Activated CD4-positive, alpha-beta memory T cell treated with anti-CD3 and anti-CD28 coated beads, Interleukin-2, amount 10 ng/mL, durations not matched to agents 7 days and 5 days (primary cell): ENCODE measurements around the gene SPRTN. TPM values are rescaled to one million over a fixed set of nuclear protein-coding genes. Genes with fewer than 3 reads are reported as not detected.

Experiments used
- CTCF ChIA-PET: fragments of 350-600 bp; sonication (Branson Sonifier 250); formaldehyde crosslinking; loops from one replicate; lab custom pipeline; 2021; ENCODE audit warnings: antibody characterized with exemption, inconsistent platforms; lab: Charles Lee
- POLR2A ChIA-PET: fragments of 350-600 bp; sonication (Branson Sonifier 250); formaldehyde crosslinking; loops from one replicate; lab custom pipeline; 2021; ENCODE audit warnings: antibody characterized with exemption; lab: Charles Lee
- DNase-seq: peaks from one replicate; pipeline ENCODE4 v3.0.0-alpha.2; 2020
- H3K27ac Mint-ChIP-seq: one replicate; pipeline ENCODE4 v1.8.0; 2021; ENCODE audit warnings: mild to moderate bottlenecking, mixed read lengths
- H3K27me3 Mint-ChIP-seq: one replicate; pipeline ENCODE4 v1.8.0; 2021; ENCODE audit warnings: mixed read lengths
- H3K36me3 Mint-ChIP-seq: one replicate; pipeline ENCODE4 v1.8.0; 2021; ENCODE audit warnings: low read depth, mixed read lengths
- H3K4me1 Mint-ChIP-seq: one replicate; pipeline ENCODE4 v1.8.0; 2021; ENCODE audit warnings: mixed read lengths
- H3K4me3 Mint-ChIP-seq: one replicate; pipeline ENCODE4 v1.8.0; 2021; ENCODE audit warnings: mild to moderate bottlenecking, mixed read lengths
- H3K9me3 Mint-ChIP-seq: one replicate; pipeline ENCODE4 v1.8.0; 2021; ENCODE audit warnings: mixed read lengths
- total RNA-seq, 2 experiments: library from RNA; stranded (reverse); gene quantifications; one replicate each; pipeline ENCODE4 v1.2.3, GENCODE V29; 2021

SPRTN gene
- total RNA-seq, 2 experiments from 2014 or later = 14.8 to 15.6 TPM

GRCh38 chr1:231322880-231323530, 15.1 kb upstream of the SPRTN start:
- Mint-ChIP-seq H3K4me3 (no peak overlapping the region), H3K4me1 (no peaks in the 10 kb centered on the region), H3K9me3 (no peaks in the 10 kb centered on the region), H3K36me3 (no peaks in the 10 kb centered on the region), H3K27ac (no peak overlapping the region), H3K27me3 (no peaks in the 10 kb centered on the region)
- no peak for DNase-seq
- POLR2A ChIA-PET = no interaction called here
- CTCF ChIA-PET = no interaction called here

DNA sequence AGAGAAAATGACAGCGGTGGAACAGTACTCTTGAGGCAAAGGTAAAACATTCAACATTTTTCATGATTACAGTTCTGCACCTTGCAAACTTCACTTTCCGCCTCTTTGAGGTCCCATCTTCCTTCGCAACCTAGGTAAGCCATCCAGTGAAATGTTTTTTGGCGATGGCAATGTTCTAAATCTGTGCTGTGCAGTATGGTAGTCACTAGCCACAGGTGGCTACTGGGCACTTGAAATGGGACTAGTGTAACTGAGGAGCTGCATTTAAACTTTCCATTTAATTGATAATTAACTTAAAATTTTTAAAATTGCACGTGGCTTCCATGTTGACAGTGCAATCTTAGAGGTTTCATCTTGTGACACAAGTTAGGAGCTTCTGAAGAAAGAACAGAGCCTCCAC, 13.4 kb upstream of the SPRTN start:
- H3K27ac Mint-ChIP-seq = no peak overlapping the region
- no peak for DNase-seq
- ChIA-PET POLR2A (no interaction called here), CTCF (interaction anchor here (0.7 to 1.2 kb wide), 2 partner anchors 8 to 9 kb away, joined by 3 to 4 read pairs; no protein-coding TSS in a partner anchor)
- no peak overlapping the region for H3K4me3 Mint-ChIP-seq
- no peaks in the 10 kb centered on the region for H3K36me3 Mint-ChIP-seq
- peaks cover 2% of the 10 kb centered on the region for H3K4me1 Mint-ChIP-seq
- no peaks in the 10 kb centered on the region for H3K9me3 Mint-ChIP-seq
- H3K27me3 Mint-ChIP-seq = no peaks in the 10 kb centered on the region

DNA sequence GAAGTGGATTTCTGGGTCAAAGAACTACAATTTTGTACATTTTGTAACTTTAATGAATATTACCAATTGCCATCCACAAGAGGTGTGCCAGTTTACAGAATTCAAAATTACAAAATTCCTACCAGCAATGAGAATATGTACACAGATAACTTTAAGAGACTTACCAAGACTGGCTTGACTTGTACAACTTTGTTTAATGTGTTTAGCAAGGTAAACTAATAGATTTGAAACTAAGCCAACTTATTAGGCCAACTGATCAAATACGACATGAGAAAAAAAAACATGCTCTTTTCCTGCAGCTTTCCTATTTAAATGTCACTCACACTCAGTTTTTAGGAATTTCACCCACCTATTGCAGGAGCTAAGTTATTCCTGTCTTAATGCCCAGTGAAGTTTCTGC, 11.8 kb upstream of the SPRTN start:
- no peak overlapping the region for H3K4me3 Mint-ChIP-seq
- peaks cover 3% of the 10 kb centered on the region for H3K4me1 Mint-ChIP-seq
- H3K27me3 Mint-ChIP-seq = no peaks in the 10 kb centered on the region
- H3K36me3 Mint-ChIP-seq = peaks cover 4% of the 10 kb centered on the region
- DNase-seq = no peak
- H3K27ac Mint-ChIP-seq = no peak overlapping the region
- ChIA-PET CTCF (no interaction called here), POLR2A (no interaction called here)
- no peaks in the 10 kb centered on the region for H3K9me3 Mint-ChIP-seq

GRCh38 chr1:231327617-231328016, 10.5 kb upstream of the SPRTN start:
- no peaks in the 10 kb centered on the region for H3K27me3 Mint-ChIP-seq
- no peak overlapping the region for H3K27ac Mint-ChIP-seq
- ChIA-PET POLR2A (no interaction called here), CTCF (no interaction called here)
- H3K36me3 Mint-ChIP-seq = peaks cover 16% of the 10 kb centered on the region
- no peak for DNase-seq
- H3K4me3 Mint-ChIP-seq = no peak overlapping the region
- H3K9me3 Mint-ChIP-seq = no peaks in the 10 kb centered on the region
- H3K4me1 Mint-ChIP-seq = peaks cover 10% of the 10 kb centered on the region

- Mint-ChIP-seq H3K27me3 (no peaks in the 10 kb centered on the region), H3K9me3 (no peaks in the 10 kb centered on the region), H3K4me1 (peaks cover 26% of the 10 kb centered on the region), H3K36me3 (peaks cover 26% of the 10 kb centered on the region), H3K27ac (no peak overlapping the region), H3K4me3 (no peak overlapping the region)
- no peak for DNase-seq
- ChIA-PET POLR2A (interaction anchor here (0.8 kb wide), 1 partner anchor 9 kb away, joined by 3 read pairs; the partner anchor contains the start of gene SPRTN), CTCF (no interaction called here)
These were observed 8.6 kb upstream of the SPRTN start for GRCh38 chr1:231329483-231329882.

DNA sequence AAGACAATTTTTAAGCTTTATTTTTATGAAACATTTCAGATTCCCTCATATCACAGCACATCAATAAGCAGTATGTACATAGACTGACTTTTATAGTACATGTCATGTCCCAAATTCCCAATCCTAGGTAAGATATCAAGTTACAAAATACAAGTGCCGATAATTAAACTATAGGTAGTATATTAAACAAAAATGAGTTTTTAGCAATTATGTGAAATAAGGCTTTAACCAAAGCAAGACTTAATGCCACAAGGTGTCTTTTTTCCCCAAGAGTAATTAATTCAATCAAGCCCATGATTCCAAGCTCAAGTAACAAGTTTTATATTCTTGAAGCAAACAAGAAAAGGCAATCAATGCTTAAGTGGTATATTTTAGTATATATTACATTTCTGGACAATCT, 5.3 kb upstream of the SPRTN start:
- no peak overlapping the region for H3K27ac Mint-ChIP-seq
- DNase-seq = no peak
- ChIA-PET POLR2A (no interaction called here), CTCF (interaction anchor here (0.7 kb wide), 1 partner anchor 34 kb away, joined by 3 read pairs; no protein-coding TSS in a partner anchor)
- no peak overlapping the region for H3K4me3 Mint-ChIP-seq
- H3K9me3 Mint-ChIP-seq = no peaks in the 10 kb centered on the region
- H3K27me3 Mint-ChIP-seq = peaks cover 1% of the 10 kb centered on the region
- peaks cover 52% of the 10 kb centered on the region for H3K4me1 Mint-ChIP-seq
- H3K36me3 Mint-ChIP-seq = peaks cover 50% of the 10 kb centered on the region

- peak overlapping the region; percentile 52 for H3K4me3 Mint-ChIP-seq
- H3K27me3 Mint-ChIP-seq = peaks cover 2% of the 10 kb centered on the region
- no peak overlapping the region for H3K27ac Mint-ChIP-seq
- peaks cover 57% of the 10 kb centered on the region for H3K36me3 Mint-ChIP-seq
- CTCF ChIA-PET = interaction anchor here (0.8 to 1.5 kb wide), 5 partner anchors 14 to 94 kb away, joined by 3 to 5 read pairs (median 3); no protein-coding TSS in a partner anchor
- POLR2A ChIA-PET = interaction anchor here (0.9 to 1.0 kb wide), 2 partner anchors 92 to 195 kb away, joined by 3 to 4 read pairs; no protein-coding TSS in a partner anchor
- H3K9me3 Mint-ChIP-seq = no peaks in the 10 kb centered on the region
- peaks cover 54% of the 10 kb centered on the region for H3K4me1 Mint-ChIP-seq
- DNase-seq = no peak
These were observed 3.9 kb upstream of the SPRTN start for GRCh38 chr1:231334079-231334666.

DNA sequence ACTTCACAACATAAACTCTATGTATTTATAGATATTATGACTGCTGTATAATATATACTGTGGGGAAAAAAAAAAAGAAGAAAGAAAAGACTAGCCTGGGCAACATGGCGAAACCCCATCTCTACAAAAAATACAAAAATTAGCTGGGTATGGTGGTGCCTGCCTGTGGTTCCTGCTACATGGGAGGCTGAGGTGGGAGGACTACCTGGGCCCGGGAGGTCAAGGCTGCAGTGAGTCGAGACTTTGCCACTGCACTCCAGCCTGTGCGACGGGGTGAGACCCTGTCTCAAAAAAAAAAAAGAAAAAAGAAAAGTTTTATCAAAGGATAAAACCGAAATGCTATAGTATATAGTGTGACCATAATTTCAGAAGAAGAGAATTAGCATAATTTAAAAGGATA, 3.1 kb upstream of the SPRTN start:
- Mint-ChIP-seq H3K36me3 (peaks cover 60% of the 10 kb centered on the region), H3K4me3 (peak overlapping the region; percentile 52), H3K4me1 (peaks cover 59% of the 10 kb centered on the region), H3K27ac (no peak overlapping the region), H3K9me3 (no peaks in the 10 kb centered on the region), H3K27me3 (peaks cover 2% of the 10 kb centered on the region)
- ChIA-PET CTCF (interaction anchor here (0.8 to 1.5 kb wide), 7 partner anchors 11 to 266 kb away, joined by 3 to 5 read pairs (median 4); no protein-coding TSS in a partner anchor), POLR2A (interaction anchor here (0.9 to 6.5 kb wide), 6 partner anchors 10 to 271 kb away, joined by 3 to 64 read pairs (median 4); partner anchors contain the start of genes EGLN1 and GNPAT)
- DNase-seq = no peak

GRCh38 chr1:231335663-231336602, 2.2 kb upstream of the SPRTN start:
- peaks cover 65% of the 10 kb centered on the region for H3K4me1 Mint-ChIP-seq
- ChIA-PET POLR2A (interaction anchor here (1.4 to 6.5 kb wide), 5 partner anchors 11 to 270 kb away, joined by 3 to 64 read pairs (median 4); partner anchors contain the start of genes EGLN1 and GNPAT), CTCF (interaction anchor here (0.8 to 2.8 kb wide), 11 partner anchors 10 to 693 kb away, joined by 3 to 6 read pairs (median 4); partner anchors contain the start of gene COG2)
- H3K27ac Mint-ChIP-seq = peak overlapping the region; percentile 53
- peaks cover 2% of the 10 kb centered on the region for H3K27me3 Mint-ChIP-seq
- DNase-seq = no peak
- H3K9me3 Mint-ChIP-seq = no peaks in the 10 kb centered on the region
- peaks cover 65% of the 10 kb centered on the region for H3K36me3 Mint-ChIP-seq
- H3K4me3 Mint-ChIP-seq = peak overlapping the region; percentile 97

GRCh38 chr1:231337043-231337471, 1.0 kb upstream of the SPRTN start:
- ChIA-PET CTCF (interaction anchor here (0.5 to 2.8 kb wide), 14 partner anchors 12 to 419 kb away, joined by 3 to 19 read pairs (median 5); partner anchors contain the start of gene TSNAX), POLR2A (interaction anchor here (1.0 to 6.5 kb wide), 25 partner anchors 9 to 380 kb away, joined by 3 to 64 read pairs (median 4); partner anchors contain the start of genes ARV1, DISC1, EGLN1 and GNPAT)
- H3K36me3 Mint-ChIP-seq = peaks cover 61% of the 10 kb centered on the region
- peaks cover 64% of the 10 kb centered on the region for H3K4me1 Mint-ChIP-seq
- H3K9me3 Mint-ChIP-seq = no peaks in the 10 kb centered on the region
- no peak for DNase-seq
- H3K27ac Mint-ChIP-seq = peak overlapping the region; percentile 98
- H3K27me3 Mint-ChIP-seq = peaks cover 2% of the 10 kb centered on the region
- H3K4me3 Mint-ChIP-seq = peak overlapping the region; percentile 97

DNA sequence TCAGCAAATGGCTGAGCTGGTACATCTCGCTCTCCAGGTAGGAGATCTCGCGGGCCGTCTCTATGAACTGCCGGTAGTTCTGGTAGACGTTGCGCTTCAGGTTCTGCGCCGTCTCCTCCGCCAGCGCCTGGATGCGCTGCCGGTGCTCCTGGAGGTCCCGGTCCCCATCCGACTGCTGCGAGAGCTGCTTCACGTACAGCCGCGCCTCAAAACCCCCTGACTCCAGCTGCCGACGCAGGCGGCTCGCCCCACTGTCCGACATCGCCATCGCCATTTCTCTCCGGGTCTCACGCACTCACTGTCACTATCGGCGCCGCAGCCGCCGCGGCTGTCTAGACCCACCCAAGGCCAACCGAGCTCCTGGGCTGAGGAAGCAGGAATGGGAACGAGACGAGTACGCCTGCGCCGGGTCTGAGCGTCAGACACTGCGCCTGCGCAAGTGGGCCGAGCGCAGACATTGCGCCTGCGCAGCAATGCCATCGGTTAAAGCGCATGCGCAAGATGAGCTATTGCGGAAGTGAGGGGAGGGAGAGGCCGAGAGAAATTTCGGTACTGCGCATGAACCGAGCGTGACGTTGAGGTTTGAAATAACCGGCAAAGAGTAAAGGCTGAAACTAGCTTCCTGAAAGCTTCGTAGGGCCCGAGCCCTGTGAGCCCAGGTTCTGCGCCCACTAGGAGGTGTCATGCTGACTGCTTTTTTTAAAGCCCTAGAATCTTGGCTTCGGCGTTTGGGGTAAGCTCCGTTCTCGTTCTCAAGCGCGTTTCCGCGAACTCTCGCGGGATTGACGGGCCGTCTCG, 422 bp upstream of the SPRTN start, which contains the start of gene EXOC8:
Gene EXOC8 (minus strand): TSS at position 381 of the 798 bp plus-strand sequence. CDS start 107 bp downstream, at position 274.
- Mint-ChIP-seq H3K27ac (peak within 1 kb of the TSS; percentile 98), H3K4me1 (peaks cover 62% of the 10 kb centered on the region), H3K36me3 (peaks cover 58% of the 10 kb centered on the region), H3K9me3 (no peaks in the 10 kb centered on the region), H3K27me3 (peaks cover 2% of the 10 kb centered on the region), H3K4me3 (peak within 1 kb of the TSS; percentile 97)
- POLR2A ChIA-PET = interaction anchor here (0.7 to 6.5 kb wide), 43 partner anchors 8 to 695 kb away, joined by 3 to 64 read pairs (median 4); partner anchors contain the start of genes ARV1, COG2, DISC1 and EGLN1
- DNase-seq = peak; percentile 98
- CTCF ChIA-PET = interaction anchor here (0.5 to 2.8 kb wide), 25 partner anchors 9 to 419 kb away, joined by 3 to 19 read pairs (median 4); partner anchors contain the start of genes DISC1 and TSNAX
